GDM1 (cell line): ENCODE results near the gene LZTR1.
"Not testable (repeated sequence)": the region's sequence is repeated elsewhere in the genome, so short reads cannot be mapped to it uniquely, and the experiment has no call there.

ENCODE experiments used
- DNase-seq: peaks from one replicate; lab custom pipeline; 2025; lab: John Stamatoyannopoulos, UW

The LZTR1 gene

GRCh38 chr22:21033895-21034294 is 51.8 kb downstream of the LZTR1 start:
- DNase-seq = no peak

GRCh38 chr22:21034989-21035388 is 52.9 kb downstream of the LZTR1 start:
- DNase-seq = no peak

DNA sequence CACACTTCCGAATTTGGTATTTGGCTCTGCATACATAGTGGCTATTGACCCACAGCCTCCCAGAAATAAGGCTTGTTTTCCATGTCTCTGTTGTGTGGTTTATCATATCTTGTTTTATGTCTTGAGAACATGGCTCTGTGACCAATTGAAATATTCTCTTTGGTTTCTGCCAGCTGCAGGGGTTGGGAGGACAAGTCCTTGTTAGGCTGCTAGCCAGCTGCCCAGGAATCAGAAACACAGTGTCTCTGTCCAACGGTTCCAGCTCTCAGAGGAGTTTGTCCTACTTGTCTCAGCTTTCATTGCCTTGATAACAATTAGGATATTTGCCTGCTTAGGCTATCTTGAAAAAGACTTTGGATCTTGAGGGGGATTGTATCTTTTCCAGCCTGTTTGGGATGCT is 56.3 kb downstream of the LZTR1 start:
- no peak for DNase-seq

DNA sequence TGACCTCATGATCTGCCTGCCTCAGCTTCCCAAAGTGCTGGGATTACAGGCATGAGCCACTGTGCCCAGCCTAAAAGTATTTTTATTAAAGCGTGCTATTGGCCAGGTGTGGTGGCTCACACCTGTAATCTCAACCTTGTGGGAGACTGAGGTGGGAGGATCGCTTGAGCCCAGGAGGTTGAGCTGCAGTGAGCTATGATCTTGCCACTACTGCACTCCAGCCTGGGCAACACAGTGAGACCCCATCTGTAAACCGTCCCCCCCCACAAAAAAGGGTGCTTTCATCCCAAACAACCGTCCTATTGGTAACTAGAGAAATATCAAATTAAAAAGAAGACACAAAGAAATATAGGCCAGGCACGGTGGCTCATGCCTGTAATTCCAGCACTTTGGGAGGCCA is 57.1 kb downstream of the LZTR1 start:
- not testable (repeated sequence) for DNase-seq

DNA sequence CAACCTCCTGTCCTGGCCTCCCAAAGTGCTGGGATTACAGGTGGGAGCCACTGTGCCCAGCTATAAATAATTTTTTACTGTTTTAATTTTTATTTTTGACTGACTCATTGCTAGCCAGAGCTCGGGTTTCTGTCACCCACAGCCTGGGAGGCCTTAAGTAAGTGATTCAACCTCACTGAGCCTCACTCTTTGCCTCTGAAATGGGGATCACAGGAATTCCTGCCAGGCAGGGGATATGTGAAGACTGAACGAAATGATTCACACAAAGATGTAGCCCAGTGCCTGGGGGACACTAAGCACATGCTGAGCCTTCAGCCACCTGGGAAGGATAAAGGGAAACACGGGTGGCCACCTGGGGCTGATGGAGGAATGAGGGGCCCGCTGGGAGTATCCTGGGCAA is 59.8 kb downstream of the LZTR1 start:
- DNase-seq = no peak

- no peak for DNase-seq
These were observed 61.1 kb downstream of the LZTR1 start for GRCh38 chr22:21042978-21043859.

DNA sequence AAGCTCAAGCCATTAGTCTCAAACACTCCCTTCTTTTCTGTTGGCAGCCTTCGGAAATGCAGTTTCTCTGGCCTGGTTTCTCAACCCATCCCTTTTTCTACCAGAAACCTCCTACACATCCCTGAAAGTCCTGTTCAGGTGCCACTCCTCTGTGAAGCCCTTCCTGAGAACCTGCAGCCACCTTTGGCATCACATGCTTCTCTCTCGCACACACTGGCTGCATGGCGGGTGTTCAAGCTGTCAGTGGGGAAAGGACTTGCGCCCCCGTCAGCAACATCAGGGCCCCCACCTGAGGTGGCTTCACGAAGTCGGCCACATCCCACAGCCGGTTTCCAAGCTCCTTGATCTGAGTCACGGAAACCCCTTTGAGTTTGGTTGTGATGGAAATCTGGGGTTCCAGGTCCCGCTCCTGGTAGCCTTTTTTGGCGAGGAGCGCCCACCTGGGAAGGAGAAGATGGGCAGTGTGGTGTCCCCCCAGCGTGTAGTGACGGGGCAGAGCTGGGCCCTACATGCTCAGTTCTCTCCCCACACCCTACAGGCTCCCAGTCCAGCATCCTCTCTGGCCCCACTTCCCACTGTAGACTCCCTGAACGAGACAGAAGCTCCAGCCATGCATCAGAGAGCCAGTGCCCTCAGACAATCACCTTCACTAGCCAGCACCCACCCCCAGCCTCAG is 61.9 kb downstream of the LZTR1 start:
- no peak for DNase-seq

- DNase-seq = peak; percentile 18
These were observed 63.0 kb downstream of the LZTR1 start for GRCh38 chr22:21044931-21045584.

DNA sequence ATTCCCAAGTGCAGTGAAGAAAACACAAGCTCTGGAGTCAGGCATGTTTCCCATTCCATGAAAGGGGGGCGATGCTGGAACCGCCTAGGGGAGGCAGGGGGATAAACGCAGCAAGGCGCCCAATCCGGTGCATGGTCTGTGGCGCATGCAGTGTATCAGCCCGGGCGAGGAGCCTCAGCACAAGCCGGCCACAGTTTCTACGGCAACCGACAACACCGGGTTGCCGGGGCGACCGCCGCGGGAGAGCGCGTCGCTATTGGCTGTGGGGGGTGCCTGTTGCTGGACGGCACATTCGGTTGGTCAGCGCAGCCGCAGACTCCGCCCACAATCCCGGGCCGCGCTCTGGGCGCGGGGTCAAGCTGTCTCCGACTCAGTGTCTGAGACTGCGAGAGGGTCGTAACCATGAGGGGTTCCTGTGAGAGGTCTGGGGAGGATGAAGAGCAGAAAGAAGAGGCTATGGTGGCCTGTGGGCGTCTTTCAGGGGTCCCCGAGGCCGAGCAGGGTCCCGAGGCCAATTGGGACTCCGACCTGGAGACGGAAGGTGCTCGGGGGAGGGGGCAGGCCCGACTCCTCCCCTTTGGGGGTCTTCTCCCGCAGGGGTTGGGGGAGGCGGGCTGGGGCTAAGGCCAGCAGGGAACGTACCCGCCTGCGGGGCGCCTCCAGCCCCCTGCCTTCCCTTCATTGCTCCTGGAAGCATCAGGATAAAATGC is 63.6 kb downstream of the LZTR1 start, which contains the start of gene LRRC74B:
Gene LRRC74B, plus strand, starts transcription at position 362 of the 710 bp plus-strand sequence. Its CDS starts 41 bp downstream, at position 403.
- DNase-seq = peak; percentile 22

GRCh38 chr22:21047035-21047661 is 65.1 kb downstream of the LZTR1 start:
- DNase-seq = no peak

- no peak for DNase-seq
These were observed 65.6 kb downstream of the LZTR1 start for GRCh38 chr22:21047730-21048129.

GRCh38 chr22:21048448-21048847 is 66.4 kb downstream of the LZTR1 start:
- not testable (repeated sequence) for DNase-seq
